Lung (tissue), 12 donors: ENCODE data around the gene DENND1C. TPM values are rescaled to one million over a fixed set of nuclear protein-coding genes. Genes with fewer than 3 reads are reported as not detected.

Source experiments
- ATAC-seq: fragments of 200-7000 bp; cut with Tn5 transposase; one replicate; pipeline ENCODE4 v1.9.1; 2020; ENCODE audit warnings: moderate number of reproducible peaks; ENCODE audit not compliant: insufficient read depth, low FRiP score
- DNase-seq, 3 donors: peaks; one replicate each; pipeline ENCODE4 v3.0.0-alpha.2; 2013 to 2017
- H3K27ac ChIP-seq, 2 donors: one replicate each; pipeline ENCODE4 v1.5.1; 2013; ENCODE audit warnings: mild to moderate bottlenecking in 2 of 2, moderate library complexity in 2 of 2, control low read depth in 1 of 2, inconsistent platforms in 1 of 2, low read depth in 1 of 2, low read length in 1 of 2
- H3K27me3 ChIP-seq, 3 donors: one replicate each; pipeline ENCODE4 v1.5.1; 2013; ENCODE audit warnings: low read length in 2 of 3; ENCODE audit not compliant: control insufficient read depth in 3 of 3, insufficient read depth in 3 of 3
- H3K36me3 ChIP-seq, 4 donors: one replicate each; pipeline ENCODE4 v1.5.1; 2013; ENCODE audit warnings: low read length in 4 of 4, mild to moderate bottlenecking in 1 of 4, moderate library complexity in 1 of 4; ENCODE audit not compliant: control insufficient read depth in 4 of 4, insufficient read depth in 4 of 4
- H3K4me1 ChIP-seq, 5 donors: one replicate each; pipeline ENCODE4 v1.5.1; 2013; ENCODE audit warnings: low read length in 5 of 5, mild to moderate bottlenecking in 2 of 5, moderate library complexity in 1 of 5; ENCODE audit not compliant: control insufficient read depth in 5 of 5, insufficient read depth in 5 of 5
- H3K4me3 ChIP-seq: one replicate; pipeline ENCODE4 v1.5.1; 2013; ENCODE audit warnings: mild to moderate bottlenecking, control low read depth, moderate library complexity
- H3K9ac ChIP-seq, 2 donors: one replicate each; pipeline ENCODE4 v1.5.1; 2013; ENCODE audit warnings: low read length in 2 of 2, control low read depth in 1 of 2; ENCODE audit not compliant: insufficient read depth in 1 of 2
- H3K9me3 ChIP-seq, 4 donors: one replicate each; pipeline ENCODE4 v1.5.1; 2013; ENCODE audit warnings: low read length in 3 of 4, mild to moderate bottlenecking in 1 of 4, moderate library complexity in 1 of 4; ENCODE audit not compliant: control insufficient read depth in 4 of 4, insufficient read depth in 3 of 4
- CTCF ChIP-seq: IDR thresholded peaks from 2 replicates; pipeline ENCODE4 v1.5.1; 2012; ENCODE audit warnings: mild to moderate bottlenecking; ENCODE audit errors: control extremely low read depth, extremely low read depth
- WGBS, 2 donors: extraction: QIAGEN DNeasy Blood & Tissue Kit; methylation state at CpG; one replicate each; pipeline ENCODE4 v1.1.7; 2013; 5-methylcytosine and 5-hydroxymethylcytosine counted together
- polyA plus RNA-seq, 2 donors: library from polyadenylated mRNA; stranded (reverse); fragments of 200-250 nt; gene quantifications; one replicate each; pipeline ENCODE4 v1.2.1, GENCODE V29; 2013
- total RNA-seq, 2 donors: library from RNA; depleted of rRNA in 1 of 2; stranded (reverse); fragments of >200 nt in 1 of 2; gene quantifications; one replicate each; pipeline ENCODE4 v1.2.1, GENCODE V29; 2014 to 2021
- donor health status: control.
- donor health status: control.
- donor health status: Bipolar disorder and iron deficiency.
- donor health status: healthy.
- donor health status: DM: yes; HTN: yes; CAD: no.

Gene DENND1C
- total and polyA plus RNA-seq, 4 donors, result 2.7 to 11.0 (median 9.3) TPM

- H3K27me3 ChIP-seq, result peaks cover 0 to 10% (median 5%) of the 10 kb centered on the region in 3 donors
- no peak overlapping the region for H3K4me3 ChIP-seq
- no peak for DNase-seq
- ATAC-seq, result no peak
- H3K9me3 ChIP-seq, result no peaks in the 10 kb centered on the region
- TF ChIP-seq CTCF, result no peak
- peaks cover 0 to 11% (median 4%) of the 10 kb centered on the region in 5 donors for H3K4me1 ChIP-seq
- H3K9ac ChIP-seq, result no peak overlapping the region
- no peak overlapping the region for H3K27ac ChIP-seq
- H3K36me3 ChIP-seq, result no peaks in the 10 kb centered on the region
- WGBS, 2 donors, result 77 to 84% methylated on average over 9 of the region's 9 CpGs
Measured at GRCh38 chr19:6503407-6504201, 22.0 kb upstream of the DENND1C start.

- peaks cover 0 to 10% (median 5%) of the 10 kb centered on the region in 3 donors for H3K27me3 ChIP-seq
Measured at GRCh38 chr19:6501740-6502648, 20.4 kb upstream of the DENND1C start, which contains the start of gene TUBB4A. TSS of gene TUBB4A (minus strand) at chr19:6502309. CDS start at chr19:6502212, 97 bp downstream.

More at GRCh38 chr19:6501740-6502648, 20.4 kb upstream of the DENND1C start, which contains the start of gene TUBB4A:
- Histone ChIP-seq H3K4me1 (peaks cover 0 to 11% (median 4%) of the 10 kb centered on the region in 5 donors), H3K4me3 (peak within 1 kb of the TSS; percentile 33), H3K9ac (no peak within 1 kb of the TSS), H3K9me3 (no peaks in the 10 kb centered on the region), H3K27ac (no peak within 1 kb of the TSS), H3K36me3 (no peaks in the 10 kb centered on the region)
- 1 to 2% methylated on average over 38 to 71 of the region's 71 CpGs for WGBS, 2 donors
- TF ChIP-seq CTCF, result no peak
- DNase-seq, result peak in 2 of 3 donors; percentile 25 to 29
- no peak for ATAC-seq
